Activated T-helper 1 cell treated with anti-CD3 and anti-CD28 coated beads, Interleukin-12 subunit alpha, Interleukin-12 subunit beta, Interleukin-2, Interleukin-4 antibody, amounts not matched to agents 30 ng/mL and 10 ng/mL and 1 ng/mL, durations not matched to agents 14 hours and 24 hours and 36 hours (primary cell): ENCODE results near the gene DEFB132. TPM values are rescaled to one million over a fixed set of nuclear protein-coding genes. Genes with fewer than 3 reads are reported as not detected.

ENCODE experiments used
- DNase-seq: peaks from one replicate; pipeline ENCODE4 v3.0.0; 2021; ENCODE audit warnings: low spot score
- H3K27ac Mint-ChIP-seq: one replicate; pipeline ENCODE4 v1.8.0; 2021; ENCODE audit warnings: mild to moderate bottlenecking, mixed read lengths
- H3K27me3 Mint-ChIP-seq: one replicate; pipeline ENCODE4 v1.8.0; 2022; ENCODE audit warnings: mild to moderate bottlenecking, moderate library complexity, mixed read lengths; ENCODE audit not compliant: insufficient read depth
- H3K36me3 Mint-ChIP-seq: one replicate; pipeline ENCODE4 v1.8.0; 2021; ENCODE audit warnings: low read depth, mixed read lengths
- H3K4me1 Mint-ChIP-seq: one replicate; pipeline ENCODE4 v1.8.0; 2021; ENCODE audit warnings: low read depth, mixed read lengths
- H3K4me3 Mint-ChIP-seq: one replicate; pipeline ENCODE4 v1.8.0; 2021; ENCODE audit warnings: mild to moderate bottlenecking, moderate library complexity, mixed read lengths
- H3K9me3 Mint-ChIP-seq: one replicate; pipeline ENCODE4 v1.8.0; 2021; ENCODE audit warnings: mixed read lengths
- intact Hi-C: fragments of 100-400 bp; cut with micrococcal nuclease; formaldehyde crosslinking; loops from one replicate; pipeline ENCODE4 v1.15.1; 2024
- total RNA-seq: library from RNA; stranded (reverse); gene quantifications from 2 replicates; pipeline ENCODE4 v1.2.3, GENCODE V29; 2022

The DEFB132 gene
- total RNA-seq, 1 donor from 2014 or later = not detected

DNA sequence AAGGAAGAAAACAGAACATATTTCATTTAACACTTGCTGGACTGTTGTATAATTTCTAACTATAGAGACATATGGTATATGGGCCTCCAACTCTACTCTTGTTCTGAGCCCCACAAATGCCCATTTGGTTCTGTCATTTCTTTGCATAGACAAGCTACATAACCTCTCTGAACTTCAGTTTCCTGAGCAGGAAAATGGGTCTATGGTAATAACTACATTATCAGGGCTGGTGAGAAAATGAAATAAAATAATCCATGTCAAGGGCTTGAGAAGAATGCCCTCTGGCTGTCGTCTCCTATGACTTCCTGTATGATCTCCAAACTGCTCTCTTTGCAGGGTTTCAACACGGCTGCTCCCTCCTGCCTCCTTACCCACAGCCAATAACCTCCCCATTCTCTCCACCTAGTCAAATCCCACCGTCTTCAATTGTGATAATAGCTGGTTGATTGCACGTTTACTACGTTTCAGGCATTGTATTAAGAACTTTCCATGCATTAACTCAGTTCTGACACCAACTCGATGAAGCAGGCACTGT is 51.8 kb downstream of the DEFB132 start:
- DNase-seq = no peak
- peaks cover 3% of the 10 kb centered on the region for H3K27me3 Mint-ChIP-seq
- no peaks in the 10 kb centered on the region for H3K36me3 Mint-ChIP-seq
- no peaks in the 10 kb centered on the region for H3K9me3 Mint-ChIP-seq
- peaks cover 20% of the 10 kb centered on the region for H3K4me1 Mint-ChIP-seq
- peak overlapping the region; percentile 15 for H3K27ac Mint-ChIP-seq
- intact Hi-C loops = no loop called here
- H3K4me3 Mint-ChIP-seq = peak overlapping the region; percentile 31

DNA sequence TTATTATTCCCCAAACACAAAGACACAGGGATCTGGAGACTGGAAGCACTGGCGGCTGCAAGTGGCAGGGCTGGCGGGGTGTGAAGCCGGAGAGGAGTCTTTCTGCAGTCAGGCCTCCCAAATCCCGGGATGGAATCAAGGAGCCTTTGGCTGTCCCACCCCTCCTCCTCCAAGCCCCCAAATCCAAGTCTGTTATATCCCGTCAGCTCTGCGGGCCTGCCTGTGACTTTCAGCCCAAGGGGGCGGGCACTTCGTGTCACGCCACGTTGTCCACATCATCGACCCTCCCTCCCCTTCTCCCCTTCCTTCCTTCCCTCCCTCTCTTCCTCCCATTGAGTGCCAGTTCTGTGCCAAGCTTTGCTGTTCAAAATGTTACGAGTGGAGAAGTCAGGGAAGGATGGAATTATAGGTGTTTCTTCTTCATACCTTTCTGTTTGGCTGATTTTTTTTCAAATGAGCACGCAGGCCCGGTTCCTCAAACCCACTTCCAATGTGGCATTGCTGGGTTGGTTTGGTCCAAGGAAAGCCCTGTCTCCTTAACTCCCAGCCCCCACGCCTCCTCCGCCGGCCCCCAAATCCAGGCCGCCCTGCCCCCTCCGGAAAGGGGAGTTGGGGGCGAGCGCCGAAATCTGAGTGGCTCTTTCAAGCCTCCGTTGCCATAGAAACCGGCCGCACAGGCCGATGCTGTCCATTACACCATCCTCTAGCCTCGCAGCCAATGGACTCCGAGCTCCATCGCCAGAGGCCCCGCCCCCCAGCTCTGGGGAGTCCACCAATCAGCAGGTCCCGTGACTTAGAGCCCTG is 52.5 kb downstream of the DEFB132 start:
- Mint-ChIP-seq H3K27ac (peak overlapping the region; percentile 80), H3K36me3 (no peaks in the 10 kb centered on the region), H3K4me3 (peak overlapping the region; percentile 81), H3K4me1 (peaks cover 20% of the 10 kb centered on the region), H3K27me3 (peaks cover 3% of the 10 kb centered on the region), H3K9me3 (no peaks in the 10 kb centered on the region)
- DNase-seq = peak; percentile 80
- intact Hi-C loops = loop anchor here (1.0 kb wide), 3 partner anchors 13 to 20 kb away; partner anchors contain the start of genes C20orf96, SOX12 and ZCCHC3

DNA sequence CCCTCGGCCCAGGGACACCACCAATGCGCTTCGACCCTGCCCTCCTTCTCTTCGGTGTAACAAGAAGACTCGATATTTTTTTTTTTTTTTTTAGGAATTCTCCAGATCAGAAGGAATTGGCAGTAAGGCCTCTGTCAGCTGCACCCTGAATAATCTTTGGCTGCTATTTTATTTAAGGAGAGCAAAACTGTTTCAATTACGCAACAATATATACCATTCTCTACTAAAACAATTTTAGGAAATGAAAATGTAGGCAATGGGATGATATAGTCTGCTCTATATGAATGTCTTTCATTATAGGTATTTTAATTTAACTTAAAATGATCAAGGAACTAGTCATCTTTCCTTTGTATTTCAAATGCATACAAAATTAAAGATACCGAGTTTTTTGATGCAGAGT is 53.1 kb downstream of the DEFB132 start:
- H3K27ac Mint-ChIP-seq = no peak overlapping the region

More for the DNA sequence above, 53.1 kb downstream of the DEFB132 start:
- no peaks in the 10 kb centered on the region for H3K36me3 Mint-ChIP-seq
- intact Hi-C loops = loop anchor here (1.0 kb wide), 3 partner anchors 13 to 20 kb away; partner anchors contain the start of genes C20orf96, SOX12 and ZCCHC3
- no peak for DNase-seq
- no peaks in the 10 kb centered on the region for H3K9me3 Mint-ChIP-seq
- H3K27me3 Mint-ChIP-seq = peaks cover 3% of the 10 kb centered on the region
- H3K4me1 Mint-ChIP-seq = peaks cover 20% of the 10 kb centered on the region
- H3K4me3 Mint-ChIP-seq = peak overlapping the region; percentile 81

Other genes starting within 250 kb of the DEFB132 start
- gene DEFB125, start 170.1 kb upstream of the DEFB132 start, total RNA-seq = not detected in 2 replicates
- not detected in 2 replicates for gene DEFB126, start 115.1 kb upstream of the DEFB132 start, total RNA-seq
- gene DEFB127, start 100.3 kb upstream of the DEFB132 start, total RNA-seq = not detected in 2 replicates
- gene DEFB128, start 68.0 kb upstream of the DEFB132 start, total RNA-seq = not detected in 2 replicates
- not detected in 2 replicates for gene DEFB129, start 30.5 kb upstream of the DEFB132 start, total RNA-seq
- 4.3 and 4.7 TPM in 2 replicates for gene C20orf96, start 33.0 kb downstream of the DEFB132 start, total RNA-seq
- 25.9 TPM in 2 replicates for gene ZCCHC3, start 39.8 kb downstream of the DEFB132 start, total RNA-seq
- gene SOX12, start 67.8 kb downstream of the DEFB132 start, total RNA-seq = 7.4 and 7.6 TPM in 2 replicates
- 5.1 and 6.5 TPM in 2 replicates for gene NRSN2, start 89.4 kb downstream of the DEFB132 start, total RNA-seq
- 37.1 and 39.5 TPM in 2 replicates for gene TRIB3, start 123.0 kb downstream of the DEFB132 start, total RNA-seq
- 130 and 132 TPM in 2 replicates for gene RBCK1, start 150.6 kb downstream of the DEFB132 start, total RNA-seq
- 37.5 and 41.4 TPM in 2 replicates for gene TBC1D20, start 204.8 kb downstream of the DEFB132 start, total RNA-seq